Raji (cell line): ENCODE measurements around the gene INPP5A.

ENCODE experiments used
- POLR2A ChIP-seq: IDR thresholded peaks from 2 replicates; pipeline ENCODE4 v1.6.1; 2011; ENCODE audit warnings: low read depth, low read length, control low read depth; ENCODE audit not compliant: insufficient read depth

The INPP5A gene

GRCh38 chr10:132724446-132724845 lies 186.9 kb downstream of the INPP5A start:
- TF ChIP-seq POLR2A = no peak

- no peak for TF ChIP-seq POLR2A
Observed at GRCh38 chr10:132725202-132725601, 187.6 kb downstream of the INPP5A start.

- no peak for TF ChIP-seq POLR2A
Observed at GRCh38 chr10:132726194-132726593, 188.6 kb downstream of the INPP5A start.

GRCh38 chr10:132726951-132727350 lies 189.4 kb downstream of the INPP5A start:
- no peak for TF ChIP-seq POLR2A

- TF ChIP-seq POLR2A = no peak
Observed at GRCh38 chr10:132727411-132727810, 189.8 kb downstream of the INPP5A start.

- no peak for TF ChIP-seq POLR2A
Observed at GRCh38 chr10:132728321-132728720, 190.7 kb downstream of the INPP5A start.

- TF ChIP-seq POLR2A = no peak
Observed at GRCh38 chr10:132728741-132729140, 191.2 kb downstream of the INPP5A start.

GRCh38 chr10:132729810-132730572 lies 192.4 kb downstream of the INPP5A start:
- TF ChIP-seq POLR2A = no peak

GRCh38 chr10:132730573-132730953 lies 193.0 kb downstream of the INPP5A start:
- TF ChIP-seq POLR2A = no peak

GRCh38 chr10:132732518-132732917 lies 194.9 kb downstream of the INPP5A start:
- TF ChIP-seq POLR2A = no peak

GRCh38 chr10:132733926-132734325 lies 196.3 kb downstream of the INPP5A start:
- no peak for TF ChIP-seq POLR2A

- TF ChIP-seq POLR2A = no peak
Observed at GRCh38 chr10:132735341-132735775, 197.8 kb downstream of the INPP5A start.

GRCh38 chr10:132735923-132736391 lies 198.4 kb downstream of the INPP5A start:
- TF ChIP-seq POLR2A = no peak

GRCh38 chr10:132737390-132738048 lies 199.9 kb downstream of the INPP5A start:
- TF ChIP-seq POLR2A = no peak

- TF ChIP-seq POLR2A = no peak
Observed at GRCh38 chr10:132738454-132739224, 201.1 kb downstream of the INPP5A start.

- TF ChIP-seq POLR2A = no peak
Observed at GRCh38 chr10:132739225-132739613, 201.6 kb downstream of the INPP5A start.

GRCh38 chr10:132740588-132740987 lies 203.0 kb downstream of the INPP5A start:
- TF ChIP-seq POLR2A = no peak
